ENCODE data around the gene NOX5. TPM values are rescaled to one million over a fixed set of nuclear protein-coding genes. Genes with fewer than 3 reads are reported as not detected.

Gene NOX5
- total RNA-seq, 1 experiment from 2014 or later, result 339 TPM

DNA sequence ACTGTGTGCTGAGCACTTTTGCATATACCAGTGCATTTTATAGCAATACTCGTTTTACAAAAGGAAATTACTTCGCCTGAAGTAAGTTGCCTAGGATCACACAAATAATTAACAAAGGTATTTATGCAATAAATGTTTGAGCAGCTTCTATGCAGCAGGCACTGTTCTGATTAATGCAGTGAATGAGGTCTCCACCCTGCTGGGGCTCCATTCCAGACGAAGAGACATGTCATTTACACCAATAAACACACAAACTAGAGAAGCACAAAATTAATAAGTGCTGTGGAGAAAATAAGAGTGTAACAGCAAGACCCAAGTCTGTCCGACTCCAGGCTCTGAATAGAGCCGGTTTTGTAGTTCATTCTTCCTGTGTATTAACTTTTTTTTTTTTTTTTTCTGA lies 17.5 kb downstream of the NOX5 start:
- intact Hi-C loops (cut with micrococcal nuclease), result loop anchor here (10.0 kb wide), 1 partner anchor 97 kb away; the partner anchor contains the start of gene SPESP1
- no peaks in the 10 kb centered on the region for H3K9me2 ChIP-seq (replicated peaks; ENCODE audit: low read length)
- peak overlapping the region; percentile 71 for H3K4me2 ChIP-seq (ENCODE audit: low read length)
- ChIA-PET CTCF (interaction anchor here (0.7 to 1.1 kb wide), 3 partner anchors 16 to 156 kb away, joined by 3 read pairs; no protein-coding TSS in a partner anchor), POLR2A (ENCODE audit: unreplicated experiment) (no interaction called here)
- H3K4me3 ChIP-seq (ENCODE audit: low read length), result peak overlapping the region; percentile 30; the same call in 1 of the 2 replicates
- H3K9me3 ChIP-seq (ENCODE audit: low read length), result no peaks in the 10 kb centered on the region
- no peaks in the 10 kb centered on the region for H3K79me2 ChIP-seq (ENCODE audit: low read length)
- peaks cover 5% of the 10 kb centered on the region for H3F3A ChIP-seq (ENCODE audit: low read length, unreplicated experiment)
- BruUV-seq (replicated peaks), result no TSS peak
- peak; percentile 12; the same call in 1 of the 2 replicates for ATAC-seq
- peak overlapping the region; percentile 65 for H3K9ac ChIP-seq (ENCODE audit: low read length)
- peak; percentile 32 for DNase-seq
- no peaks in the 10 kb centered on the region for H4K20me1 ChIP-seq (ENCODE audit: low read length)
- TF ChIP-seq, protein P1, sequence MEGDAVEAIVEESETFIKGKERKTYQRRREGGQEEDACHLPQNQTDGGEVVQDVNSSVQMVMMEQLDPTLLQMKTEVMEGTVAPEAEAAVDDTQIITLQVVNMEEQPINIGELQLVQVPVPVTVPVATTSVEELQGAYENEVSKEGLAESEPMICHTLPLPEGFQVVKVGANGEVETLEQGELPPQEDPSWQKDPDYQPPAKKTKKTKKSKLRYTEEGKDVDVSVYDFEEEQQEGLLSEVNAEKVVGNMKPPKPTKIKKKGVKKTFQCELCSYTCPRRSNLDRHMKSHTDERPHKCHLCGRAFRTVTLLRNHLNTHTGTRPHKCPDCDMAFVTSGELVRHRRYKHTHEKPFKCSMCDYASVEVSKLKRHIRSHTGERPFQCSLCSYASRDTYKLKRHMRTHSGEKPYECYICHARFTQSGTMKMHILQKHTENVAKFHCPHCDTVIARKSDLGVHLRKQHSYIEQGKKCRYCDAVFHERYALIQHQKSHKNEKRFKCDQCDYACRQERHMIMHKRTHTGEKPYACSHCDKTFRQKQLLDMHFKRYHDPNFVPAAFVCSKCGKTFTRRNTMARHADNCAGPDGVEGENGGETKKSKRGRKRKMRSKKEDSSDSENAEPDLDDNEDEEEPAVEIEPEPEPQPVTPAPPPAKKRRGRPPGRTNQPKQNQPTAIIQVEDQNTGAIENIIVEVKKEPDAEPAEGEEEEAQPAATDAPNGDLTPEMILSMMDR (conservative IDR thresholded peaks at IDR 0.05; ENCODE audit: low read depth, low read length), result no peak
- TF ChIP-seq EZH2phosphoT487 (IDR thresholded peaks at IDR 0.05; ENCODE audit: borderline replicate concordance, low read length) (no peak), EZH2 (IDR thresholded peaks at IDR 0.05; ENCODE audit: low read length, unreplicated experiment) (no peak)
- peak overlapping the region; percentile 99 for H3K27ac ChIP-seq (ENCODE audit: low read length)
- no peaks in the 10 kb centered on the region for H3K27me3 ChIP-seq (ENCODE audit: low read length)
- H2AFZ ChIP-seq (ENCODE audit: low read length), result peak overlapping the region; percentile 35; the same call in 1 of the 2 replicates
- H3K4me1 ChIP-seq (ENCODE audit: insufficient read depth, low read length), result peaks cover 59% of the 10 kb centered on the region
- no peaks in the 10 kb centered on the region for H3K36me3 ChIP-seq (ENCODE audit: low read depth, low read length)

DNA sequence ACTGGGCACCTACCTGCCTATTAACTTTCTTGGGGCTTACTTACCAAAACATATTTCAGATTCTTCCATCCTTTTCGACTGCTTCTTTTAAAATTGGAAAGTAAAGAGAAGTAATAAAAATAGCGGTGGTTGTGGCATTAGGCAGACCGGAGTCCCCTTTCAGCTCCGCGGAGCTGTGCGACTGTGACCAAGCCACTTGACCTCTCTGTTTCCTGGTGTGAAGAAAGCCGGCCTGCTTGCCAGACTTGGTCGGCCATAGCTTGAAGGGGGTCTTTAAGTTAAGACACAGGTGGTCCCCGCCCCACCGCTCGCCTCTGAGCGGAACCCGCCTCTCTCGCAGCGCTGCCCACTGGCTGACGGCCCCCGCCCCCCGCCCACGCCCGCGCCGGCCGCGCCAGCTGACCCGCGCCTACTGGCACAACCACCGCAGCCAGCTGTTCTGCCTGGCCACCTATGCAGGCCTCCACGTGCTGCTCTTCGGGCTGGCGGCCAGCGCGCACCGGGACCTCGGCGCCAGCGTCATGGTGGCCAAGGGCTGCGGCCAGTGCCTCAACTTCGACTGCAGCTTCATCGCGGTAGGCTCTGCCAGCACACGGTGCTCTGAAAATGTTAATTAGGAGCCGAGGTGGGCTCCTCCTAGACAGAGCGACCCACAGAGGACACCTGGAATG lies 18.3 kb downstream of the NOX5 start:
- ATAC-seq (no peak), DNase-seq (no peak)
- intact Hi-C loops (cut with micrococcal nuclease), result loop anchor here (10.0 kb wide), 1 partner anchor 98 kb away; the partner anchor contains the start of gene SPESP1
- H3K4me3 ChIP-seq (ENCODE audit: low read length), result no peak overlapping the region
- H3F3A ChIP-seq (ENCODE audit: low read length, unreplicated experiment), result peaks cover 5% of the 10 kb centered on the region
- TF ChIP-seq EZH2 (IDR thresholded peaks at IDR 0.05; ENCODE audit: low read length, unreplicated experiment) (no peak), EZH2phosphoT487 (IDR thresholded peaks at IDR 0.05; ENCODE audit: borderline replicate concordance, low read length) (no peak)
- TF ChIP-seq, protein P1 (conservative IDR thresholded peaks at IDR 0.05; ENCODE audit: low read depth, low read length), result no peak
- no peaks in the 10 kb centered on the region for H3K27me3 ChIP-seq (ENCODE audit: low read length)
- peaks cover 59% of the 10 kb centered on the region for H3K4me1 ChIP-seq (ENCODE audit: insufficient read depth, low read length)
- no peaks in the 10 kb centered on the region for H3K9me2 ChIP-seq (replicated peaks; ENCODE audit: low read length)
- ChIA-PET CTCF (no interaction called here), POLR2A (ENCODE audit: unreplicated experiment) (no interaction called here)
- H3K27ac ChIP-seq (ENCODE audit: low read length), result peak overlapping the region; percentile 99
- no peaks in the 10 kb centered on the region for H4K20me1 ChIP-seq (ENCODE audit: low read length)
- H3K9ac ChIP-seq (ENCODE audit: low read length), result peak overlapping the region; percentile 65
- H2AFZ ChIP-seq (ENCODE audit: low read length), result 0 out of 2 replicates have a peak overlapping the region, but pooled peaks have one; percentile 35
- no peaks in the 10 kb centered on the region for H3K79me2 ChIP-seq (ENCODE audit: low read length)
- BruUV-seq (replicated peaks), result no TSS peak
- H3K4me2 ChIP-seq (ENCODE audit: low read length), result peak overlapping the region; percentile 71; the same call in 1 of the 2 replicates
- no peaks in the 10 kb centered on the region for H3K36me3 ChIP-seq (ENCODE audit: low read depth, low read length)
- H3K9me3 ChIP-seq (ENCODE audit: low read length), result no peaks in the 10 kb centered on the region

Measured in PC-3 (cell line).